Skeletal muscle tissue (tissue), 4 donors: ENCODE results near the gene TSPEAR. TPM values are rescaled to one million over a fixed set of nuclear protein-coding genes. Genes with fewer than 3 reads are reported as not detected.

ENCODE experiments used
- H3K27ac ChIP-seq: one replicate; pipeline ENCODE4 v1.7.0; 2013; ENCODE audit warnings: mild to moderate bottlenecking, low read depth, low read length, inconsistent platforms
- H3K27me3 ChIP-seq, 3 donors: one replicate each; pipeline ENCODE4 v1.7.0; 2013; ENCODE audit warnings: low read length in 3 of 3; ENCODE audit not compliant: control insufficient read depth in 3 of 3, insufficient read depth in 3 of 3
- H3K36me3 ChIP-seq, 3 donors: one replicate each; pipeline ENCODE4 v1.7.0; 2013; ENCODE audit warnings: low read length in 3 of 3; ENCODE audit not compliant: control insufficient read depth in 3 of 3, insufficient read depth in 3 of 3
- H3K4me1 ChIP-seq, 3 donors: one replicate each; pipeline ENCODE4 v1.7.0; 2013; ENCODE audit warnings: low read length in 3 of 3, mild to moderate bottlenecking in 3 of 3; ENCODE audit not compliant: control insufficient read depth in 3 of 3, insufficient read depth in 3 of 3
- H3K4me3 ChIP-seq, 3 donors: one replicate each; pipeline ENCODE4 v1.7.0; 2013; ENCODE audit warnings: low read length in 3 of 3
- H3K9ac ChIP-seq, 3 donors: one replicate each; pipeline ENCODE4 v1.7.0; 2013; ENCODE audit warnings: low read length in 3 of 3, mild to moderate bottlenecking in 3 of 3, moderate library complexity in 2 of 3, low read depth in 1 of 3
- H3K9me3 ChIP-seq, 3 donors: one replicate each; pipeline ENCODE4 v1.7.0; 2013; ENCODE audit warnings: low read length in 3 of 3; ENCODE audit not compliant: control insufficient read depth in 3 of 3
- total RNA-seq: library from RNA; depleted of rRNA; stranded (reverse); fragments of >200 nt; gene quantifications from one replicate; pipeline ENCODE4 v1.2.3, GENCODE V29; 2014
- donor health status: Osteomylitis.

Gene TSPEAR
- total RNA-seq, 1 donor from 2014 or later, result not detected

DNA sequence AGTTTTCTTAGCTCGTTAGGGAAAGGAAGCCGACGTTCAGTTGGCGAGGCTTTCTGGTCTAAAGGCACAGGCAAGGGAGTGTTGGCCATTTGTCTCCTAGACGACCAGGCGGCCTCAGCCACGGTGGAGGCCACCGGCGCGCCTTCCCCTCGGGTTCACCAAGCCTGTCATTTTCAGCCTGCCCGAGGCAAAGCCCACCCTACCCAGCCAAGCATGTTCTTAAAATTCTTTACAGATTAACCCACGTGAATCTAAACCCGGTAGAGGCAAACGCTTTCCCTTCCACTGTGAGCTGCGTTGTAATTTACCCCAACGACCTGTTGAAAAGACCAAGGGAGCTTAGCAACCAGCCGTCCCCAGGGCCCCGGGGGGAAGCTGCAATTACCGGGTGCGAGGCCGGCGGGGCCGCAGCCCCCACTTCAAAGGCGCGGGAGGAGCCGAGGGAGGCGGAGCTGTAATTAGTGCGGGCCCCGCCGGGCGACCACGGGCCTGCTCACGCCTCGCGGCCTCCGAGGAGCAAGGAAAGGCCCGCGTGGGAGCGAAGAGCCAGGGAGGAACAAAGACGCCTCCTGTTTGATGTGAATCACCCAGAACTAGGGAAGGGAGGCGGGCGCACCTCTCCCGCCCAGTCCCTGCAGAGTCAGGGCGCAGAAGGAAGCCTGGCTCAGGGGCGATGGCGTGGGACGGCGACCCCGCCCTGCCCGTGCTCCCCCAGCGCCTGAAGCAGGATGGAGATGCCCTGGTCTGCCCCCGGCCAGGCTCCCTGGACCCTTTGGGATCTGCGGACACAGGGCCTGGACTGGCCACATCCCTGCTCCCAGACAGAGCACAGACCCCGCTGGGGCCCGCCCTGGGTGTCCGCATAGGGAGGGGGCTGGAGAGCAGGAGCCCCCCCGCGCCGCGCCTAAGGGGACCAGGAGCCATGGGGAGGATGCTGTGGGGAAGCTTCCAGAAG, 12.1 kb upstream of the TSPEAR start:
- H3K9me3 ChIP-seq, result no peaks in the 10 kb centered on the region
- H3K4me3 ChIP-seq, result no peak overlapping the region
- no peak overlapping the region for H3K27ac ChIP-seq
- no peaks in the 10 kb centered on the region for H3K36me3 ChIP-seq
- H3K4me1 ChIP-seq, result no peaks in the 10 kb centered on the region
- H3K9ac ChIP-seq, result no peak overlapping the region
- H3K27me3 ChIP-seq, result peaks cover 38 to 60% (median 54%) of the 10 kb centered on the region in 3 donors

DNA sequence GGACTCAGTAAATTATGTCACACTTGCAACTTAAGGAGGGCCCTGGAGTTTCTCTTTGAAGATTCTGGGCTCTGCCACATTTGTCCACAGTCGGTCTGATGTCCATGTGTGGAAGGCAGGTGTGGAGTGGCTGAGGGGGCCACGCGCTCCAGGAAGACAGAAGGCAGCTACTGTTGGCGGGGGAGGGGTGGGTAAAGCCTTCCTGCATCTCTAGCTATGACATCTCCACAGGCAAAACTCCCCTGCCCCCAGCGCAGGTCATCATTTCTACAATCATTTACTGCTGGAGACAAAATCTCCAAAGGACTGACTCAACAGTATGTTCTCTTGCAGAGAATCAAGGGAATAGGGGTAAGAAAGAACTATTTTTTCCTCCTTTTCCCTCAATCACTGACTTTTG, 11.4 kb upstream of the TSPEAR start:
- Histone ChIP-seq H3K27me3 (peaks cover 41 to 61% (median 49%) of the 10 kb centered on the region in 3 donors), H3K4me1 (no peaks in the 10 kb centered on the region), H3K27ac (no peak overlapping the region), H3K4me3 (no peak overlapping the region), H3K9ac (no peak overlapping the region), H3K9me3 (no peaks in the 10 kb centered on the region), H3K36me3 (no peaks in the 10 kb centered on the region)

DNA sequence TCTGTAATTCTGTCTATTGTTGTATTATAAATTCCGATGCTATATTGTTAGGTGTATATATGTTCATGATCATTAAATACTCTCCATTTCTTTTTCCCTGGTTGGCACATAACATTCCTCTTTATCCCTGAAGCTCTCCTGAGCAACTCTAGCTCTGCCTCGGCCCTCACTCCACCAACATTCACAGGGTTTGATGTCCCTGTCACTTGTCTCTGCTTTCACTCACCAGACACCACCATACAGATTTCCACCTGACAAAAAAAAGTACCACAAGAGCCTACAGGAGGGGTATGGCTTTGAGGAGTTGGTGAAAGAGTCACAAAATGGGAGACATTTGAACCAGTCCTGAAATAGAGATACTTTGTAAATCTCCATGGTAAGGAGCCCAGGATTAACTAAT, 8.8 kb upstream of the TSPEAR start:
- H3K4me1 ChIP-seq, result no peaks in the 10 kb centered on the region
- H3K9me3 ChIP-seq, result no peaks in the 10 kb centered on the region
- H3K9ac ChIP-seq, result no peak overlapping the region
- H3K36me3 ChIP-seq, result no peaks in the 10 kb centered on the region
- H3K27me3 ChIP-seq, result peaks cover 32 to 47% (median 36%) of the 10 kb centered on the region in 3 donors
- no peak overlapping the region for H3K27ac ChIP-seq
- no peak overlapping the region for H3K4me3 ChIP-seq

DNA sequence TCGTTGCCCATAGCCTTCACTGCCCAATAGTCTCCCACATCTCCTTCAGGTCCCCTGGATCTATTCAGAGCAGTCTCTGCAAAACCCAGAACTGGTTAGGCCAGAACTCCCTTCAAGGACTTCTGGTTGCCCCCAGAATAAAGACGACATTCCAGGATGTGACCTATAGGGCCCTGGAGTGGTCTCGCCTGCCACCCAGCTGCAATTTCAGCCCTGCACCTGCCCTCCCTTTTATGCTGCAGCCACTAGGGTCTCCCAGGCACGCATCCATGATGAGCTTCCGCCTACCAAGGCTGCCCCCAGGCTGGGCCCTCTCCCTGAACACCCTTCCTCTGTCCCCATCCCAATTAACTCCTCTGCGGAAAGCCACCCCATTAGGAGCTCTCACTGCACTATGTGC, 7.2 kb upstream of the TSPEAR start:
- Histone ChIP-seq H3K27me3 (peaks cover 31 to 43% (median 37%) of the 10 kb centered on the region in 3 donors), H3K27ac (no peak overlapping the region), H3K4me1 (no peaks in the 10 kb centered on the region), H3K9me3 (no peaks in the 10 kb centered on the region), H3K9ac (no peak overlapping the region), H3K4me3 (no peak overlapping the region), H3K36me3 (no peaks in the 10 kb centered on the region)

DNA sequence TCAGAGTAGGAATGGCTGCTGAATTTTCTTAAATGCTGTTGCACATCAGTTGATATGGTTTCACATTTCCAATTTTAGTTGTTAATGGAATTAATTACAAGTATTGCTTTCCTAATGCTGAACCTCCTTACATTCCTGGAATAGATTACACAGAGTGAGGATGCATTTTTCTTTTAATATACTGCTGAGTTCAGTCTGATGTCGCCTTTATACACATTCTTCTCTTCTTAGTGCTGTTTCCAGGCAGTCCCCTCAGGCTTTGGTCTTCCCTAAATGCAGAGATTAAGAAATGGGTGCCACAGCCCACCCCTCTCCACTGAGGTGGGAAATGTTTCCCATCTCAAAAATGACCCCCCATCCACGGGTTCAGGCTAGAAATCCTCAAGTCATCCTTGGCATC, 6.7 kb upstream of the TSPEAR start:
- no peak overlapping the region for H3K9ac ChIP-seq

DNA sequence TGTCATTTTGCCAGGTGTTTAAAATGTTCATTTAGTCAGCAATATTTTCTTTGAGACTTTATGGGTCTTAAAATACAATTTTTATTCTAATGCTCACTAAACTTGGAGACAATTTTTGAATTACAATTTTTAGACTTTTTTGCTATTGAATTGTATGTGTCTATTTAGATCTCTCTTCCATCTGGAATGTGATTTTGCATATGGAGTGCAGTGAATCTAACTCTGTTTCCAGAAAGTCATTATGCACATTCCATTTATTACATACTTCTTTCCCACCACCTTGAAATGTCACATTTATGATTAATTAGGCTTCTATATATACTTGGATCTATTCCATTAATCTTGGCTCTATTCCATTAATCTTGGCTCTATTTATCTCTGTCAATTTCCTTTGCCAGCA, 5.6 kb upstream of the TSPEAR start:
- H3K9ac ChIP-seq, result no peak overlapping the region
- no peaks in the 10 kb centered on the region for H3K9me3 ChIP-seq
- H3K27me3 ChIP-seq, result peaks cover 33 to 47% (median 41%) of the 10 kb centered on the region in 3 donors
- H3K4me3 ChIP-seq, result no peak overlapping the region
- H3K27ac ChIP-seq, result no peak overlapping the region
- no peaks in the 10 kb centered on the region for H3K4me1 ChIP-seq
- no peaks in the 10 kb centered on the region for H3K36me3 ChIP-seq

More for the DNA sequence above, 6.7 kb upstream of the TSPEAR start:
- Histone ChIP-seq H3K4me1 (no peaks in the 10 kb centered on the region), H3K36me3 (no peaks in the 10 kb centered on the region), H3K9me3 (no peaks in the 10 kb centered on the region), H3K27me3 (peaks cover 31 to 43% (median 38%) of the 10 kb centered on the region in 3 donors), H3K27ac (no peak overlapping the region), H3K4me3 (no peak overlapping the region)

DNA sequence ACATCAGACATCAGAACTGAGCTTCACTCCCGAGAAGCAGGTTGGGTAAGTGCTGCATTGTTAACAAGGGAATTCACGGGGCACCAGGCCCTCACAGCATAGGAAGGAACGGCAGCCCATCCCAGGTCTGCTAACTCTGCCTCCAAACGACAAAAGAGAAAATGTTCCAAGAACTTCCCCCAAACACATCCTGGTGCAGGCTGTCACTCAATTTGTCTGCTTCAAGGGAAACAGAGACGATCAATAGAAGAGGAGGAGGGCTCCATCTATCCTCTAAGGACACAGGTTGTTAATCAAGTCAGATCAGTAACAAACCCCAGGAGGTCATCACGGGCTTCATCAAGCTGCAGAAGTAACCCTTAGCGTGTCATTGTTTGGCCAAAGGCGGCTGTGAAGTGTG, 3.5 kb upstream of the TSPEAR start:
- H3K9me3 ChIP-seq, result no peaks in the 10 kb centered on the region
- H3K36me3 ChIP-seq, result no peaks in the 10 kb centered on the region
- no peak overlapping the region for H3K9ac ChIP-seq
- H3K4me3 ChIP-seq, result no peak overlapping the region
- no peak overlapping the region for H3K27ac ChIP-seq
- H3K27me3 ChIP-seq, result peaks cover 52 to 59% (median 56%) of the 10 kb centered on the region in 3 donors
- peaks cover 0 to 1% (median 0%) of the 10 kb centered on the region in 3 donors for H3K4me1 ChIP-seq

DNA sequence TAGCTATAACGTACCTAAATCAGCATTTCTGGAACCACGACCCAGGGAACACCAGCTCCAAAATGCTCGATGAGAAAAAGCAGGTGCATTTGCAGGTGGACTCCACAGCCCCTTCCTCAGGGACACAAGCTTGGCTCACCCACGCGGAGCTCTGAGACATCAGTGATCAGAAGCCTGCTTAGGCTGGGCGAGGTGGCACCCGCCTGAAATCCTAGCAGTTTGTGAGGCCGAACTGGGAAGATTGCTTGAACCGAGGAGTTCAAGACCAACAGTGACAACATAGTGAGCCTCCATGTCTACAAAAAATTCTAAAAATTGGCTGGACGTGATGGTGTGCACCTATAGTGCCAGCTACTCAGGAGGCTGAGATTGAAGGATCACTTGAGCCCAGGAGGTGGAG, 2.5 kb upstream of the TSPEAR start:
- H3K4me1 ChIP-seq, result peaks cover 0 to 8% (median 6%) of the 10 kb centered on the region in 3 donors
- no peak overlapping the region for H3K27ac ChIP-seq

DNA sequence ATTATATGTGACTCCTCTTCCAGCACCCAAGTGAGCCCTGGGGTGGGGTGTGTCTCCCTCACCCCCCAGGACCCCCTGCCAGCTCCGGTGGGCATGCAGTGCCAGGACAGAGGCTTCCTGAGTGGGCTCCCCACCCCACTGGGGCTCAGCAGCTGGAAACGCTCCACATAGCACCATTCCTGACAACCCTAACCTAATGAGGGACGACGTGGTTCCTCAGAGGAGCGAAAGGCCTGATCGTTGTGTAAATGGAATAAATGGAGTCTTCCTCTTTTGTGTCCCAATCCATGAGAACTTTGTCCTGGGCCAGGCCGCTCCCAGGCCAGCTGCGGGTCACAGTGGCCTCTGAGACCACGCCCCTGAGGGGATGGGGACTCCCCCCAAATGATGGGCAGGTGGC, 1.8 kb upstream of the TSPEAR start:
- Histone ChIP-seq H3K4me3 (no peak overlapping the region), H3K27me3 (peaks cover 64 to 69% (median 66%) of the 10 kb centered on the region in 3 donors), H3K27ac (no peak overlapping the region), H3K36me3 (no peaks in the 10 kb centered on the region), H3K4me1 (peaks cover 0 to 8% (median 6%) of the 10 kb centered on the region in 3 donors), H3K9me3 (no peaks in the 10 kb centered on the region), H3K9ac (no peak overlapping the region)

More for the DNA sequence above, 2.5 kb upstream of the TSPEAR start:
- Histone ChIP-seq H3K9ac (no peak overlapping the region), H3K4me3 (no peak overlapping the region), H3K36me3 (no peaks in the 10 kb centered on the region), H3K9me3 (no peaks in the 10 kb centered on the region), H3K27me3 (peaks cover 61 to 69% (median 66%) of the 10 kb centered on the region in 3 donors)
